Colonic mucosa (tissue), 4 donors: ENCODE results near the gene PRKACG. TPM values are rescaled to one million over a fixed set of nuclear protein-coding genes. Genes with fewer than 3 reads are reported as not detected.

ENCODE experiments used
- DNase-seq: peaks from one replicate; pipeline ENCODE4 v3.0.0-alpha.2; 2020
- H3K27ac ChIP-seq: fragments of 200-600 bp; one replicate; pipeline ENCODE4 v1.8.0; 2021
- H3K27me3 ChIP-seq: fragments of 200-600 bp; one replicate; pipeline ENCODE4 v1.8.0; 2021
- H3K36me3 ChIP-seq: fragments of 200-600 bp; one replicate; pipeline ENCODE4 v1.8.0; 2021
- H3K4me1 ChIP-seq: fragments of 200-600 bp; one replicate; pipeline ENCODE4 v1.8.0; 2021; ENCODE audit warnings: mild to moderate bottlenecking
- H3K4me3 ChIP-seq: fragments of 200-600 bp; one replicate; pipeline ENCODE4 v1.8.0; 2021
- H3K9ac ChIP-seq, 2 donors: one replicate each; pipeline ENCODE4 v1.7.0; 2013; ENCODE audit warnings: control low read depth in 2 of 2, low read depth in 2 of 2, low read length in 2 of 2
- H3K9me3 ChIP-seq: fragments of 200-600 bp; one replicate; pipeline ENCODE4 v1.8.0; 2021
- CTCF ChIP-seq: fragments of 200-600 bp; IDR thresholded peaks from one replicate; pipeline ENCODE4 v1.8.0; 2022; ENCODE audit warnings: antibody characterized with exemption, mild to moderate bottlenecking
- intact Hi-C: fragments of 100-400 bp; cut with DNase I; formaldehyde crosslinking; loops from one replicate; pipeline ENCODE4 v1.14.1; 2022
- total RNA-seq, 2 donors: library from RNA; stranded (reverse); fragmentation: NEBNext Ultra II Directional in 1 of 2; extraction: Animal tissue kit (Norgen Biotek cat#: 25700) in 1 of 2; gene quantifications; one replicate each; pipeline ENCODE4 v1.2.1, GENCODE V29; 2021
- donor health status: healthy.
- donor health status: DM: no; HTN: no; CAD: no.
- donor health status: DM: no; HTN: no; CAD: no.

The PRKACG gene
- total RNA-seq, 2 donors from 2014 or later, result not detected

- Histone ChIP-seq H3K9ac (no peak overlapping the region), H3K9me3 (no peaks in the 10 kb centered on the region), H3K27me3 (no peaks in the 10 kb centered on the region), H3K4me3 (no peak overlapping the region), H3K36me3 (no peaks in the 10 kb centered on the region), H3K27ac (no peak overlapping the region), H3K4me1 (no peaks in the 10 kb centered on the region)
- DNase-seq, result no peak
- intact Hi-C loops, result no loop called here
- TF ChIP-seq CTCF, result no peak
These were observed 12.0 kb downstream of the PRKACG start for GRCh38 chr9:69001921-69002320.

- peak; percentile 76 for TF ChIP-seq CTCF
- intact Hi-C loops, result loop anchor here (5.0 to 10.0 kb wide), 2 partner anchors 292 to 415 kb away; partner anchors contain the start of gene PIP5K1B
- no peak overlapping the region for H3K27ac ChIP-seq
- H3K9me3 ChIP-seq, result no peaks in the 10 kb centered on the region
- H3K4me1 ChIP-seq, result no peaks in the 10 kb centered on the region
- H3K9ac ChIP-seq, result no peak overlapping the region
- no peak overlapping the region for H3K4me3 ChIP-seq
- H3K36me3 ChIP-seq, result no peaks in the 10 kb centered on the region
- DNase-seq, result peak; percentile 82
- H3K27me3 ChIP-seq, result no peaks in the 10 kb centered on the region
These were observed 14.4 kb downstream of the PRKACG start for GRCh38 chr9:68999393-69000105.

DNA sequence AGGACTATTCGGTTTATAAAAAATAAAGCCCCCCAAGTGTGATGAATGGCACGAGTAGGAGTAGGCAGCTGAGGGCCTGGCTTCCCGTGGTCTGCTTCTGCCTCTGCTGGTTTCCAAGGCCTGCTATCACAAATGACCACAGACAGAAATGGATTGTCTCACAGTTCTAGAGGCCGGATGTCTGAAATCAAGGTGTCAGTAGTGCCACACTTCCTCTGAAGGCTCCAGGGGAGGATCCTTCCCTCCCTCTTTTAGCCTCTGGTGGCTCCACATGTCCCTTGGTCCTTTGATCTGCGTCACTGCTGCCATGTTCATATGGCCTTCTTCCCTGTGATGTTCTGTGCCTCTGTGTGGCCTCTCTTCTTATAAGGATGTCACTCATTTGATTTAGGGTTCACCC lies 15.1 kb downstream of the PRKACG start:
- Histone ChIP-seq H3K9me3 (no peaks in the 10 kb centered on the region), H3K36me3 (no peaks in the 10 kb centered on the region), H3K27me3 (no peaks in the 10 kb centered on the region), H3K4me1 (no peaks in the 10 kb centered on the region), H3K27ac (no peak overlapping the region), H3K9ac (no peak overlapping the region), H3K4me3 (no peak overlapping the region)
- no peak for DNase-seq
- intact Hi-C loops, result loop anchor here (5.0 to 10.0 kb wide), 2 partner anchors 292 to 414 kb away; partner anchors contain the start of gene PIP5K1B
- no peak for TF ChIP-seq CTCF

DNA sequence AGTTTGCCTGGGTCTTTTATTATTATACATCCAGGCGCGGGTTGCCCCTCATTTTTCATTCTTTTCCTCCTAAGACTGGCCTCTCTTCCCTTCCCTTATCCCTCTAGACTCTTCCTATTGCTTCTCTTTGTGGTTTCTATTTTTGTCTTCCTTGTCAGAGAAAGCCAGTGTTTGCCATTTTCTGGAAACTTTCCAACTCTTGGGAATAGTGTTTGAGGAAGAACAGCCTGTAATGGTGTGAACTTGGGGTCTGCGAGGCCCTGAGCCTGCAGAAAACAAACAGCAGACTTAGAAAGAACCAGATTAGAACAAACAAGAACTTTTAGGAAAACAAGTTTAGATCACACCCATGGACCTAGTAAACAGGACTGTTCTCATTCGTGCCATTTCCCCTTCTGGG lies 15.5 kb downstream of the PRKACG start:
- H3K9ac ChIP-seq, result no peak overlapping the region
- H3K4me1 ChIP-seq, result no peaks in the 10 kb centered on the region
- intact Hi-C loops, result loop anchor here (5.0 to 10.0 kb wide), 2 partner anchors 291 to 414 kb away; partner anchors contain the start of gene PIP5K1B
- no peaks in the 10 kb centered on the region for H3K27me3 ChIP-seq
- H3K36me3 ChIP-seq, result no peaks in the 10 kb centered on the region
- H3K4me3 ChIP-seq, result no peak overlapping the region
- no peaks in the 10 kb centered on the region for H3K9me3 ChIP-seq
- no peak for TF ChIP-seq CTCF
- DNase-seq, result no peak
- no peak overlapping the region for H3K27ac ChIP-seq

- Histone ChIP-seq H3K9ac (no peak overlapping the region), H3K27ac (no peak overlapping the region), H3K4me3 (no peak overlapping the region), H3K36me3 (no peaks in the 10 kb centered on the region), H3K27me3 (no peaks in the 10 kb centered on the region), H3K4me1 (no peaks in the 10 kb centered on the region), H3K9me3 (no peaks in the 10 kb centered on the region)
- intact Hi-C loops, result loop anchor here (5.0 to 10.0 kb wide), 2 partner anchors 290 to 413 kb away; partner anchors contain the start of gene PIP5K1B
- no peak for DNase-seq
- no peak for TF ChIP-seq CTCF
These were observed 16.2 kb downstream of the PRKACG start for GRCh38 chr9:68997666-68998065.
